Dermis lymphatic vessel endothelial cell (primary cell): ENCODE measurements around the gene CSNK1E. TPM values are rescaled to one million over a fixed set of nuclear protein-coding genes. Genes with fewer than 3 reads are reported as not detected.

ENCODE experiments used
- total RNA-seq: library from RNA; depleted of rRNA; stranded (reverse); fragments of >200 nt; gene quantifications from 2 replicates; pipeline ENCODE4 v1.2.1, GENCODE V29; 2014

CSNK1E gene
- 85.9 and 86.8 TPM in 2 replicates for total RNA-seq

DNA sequence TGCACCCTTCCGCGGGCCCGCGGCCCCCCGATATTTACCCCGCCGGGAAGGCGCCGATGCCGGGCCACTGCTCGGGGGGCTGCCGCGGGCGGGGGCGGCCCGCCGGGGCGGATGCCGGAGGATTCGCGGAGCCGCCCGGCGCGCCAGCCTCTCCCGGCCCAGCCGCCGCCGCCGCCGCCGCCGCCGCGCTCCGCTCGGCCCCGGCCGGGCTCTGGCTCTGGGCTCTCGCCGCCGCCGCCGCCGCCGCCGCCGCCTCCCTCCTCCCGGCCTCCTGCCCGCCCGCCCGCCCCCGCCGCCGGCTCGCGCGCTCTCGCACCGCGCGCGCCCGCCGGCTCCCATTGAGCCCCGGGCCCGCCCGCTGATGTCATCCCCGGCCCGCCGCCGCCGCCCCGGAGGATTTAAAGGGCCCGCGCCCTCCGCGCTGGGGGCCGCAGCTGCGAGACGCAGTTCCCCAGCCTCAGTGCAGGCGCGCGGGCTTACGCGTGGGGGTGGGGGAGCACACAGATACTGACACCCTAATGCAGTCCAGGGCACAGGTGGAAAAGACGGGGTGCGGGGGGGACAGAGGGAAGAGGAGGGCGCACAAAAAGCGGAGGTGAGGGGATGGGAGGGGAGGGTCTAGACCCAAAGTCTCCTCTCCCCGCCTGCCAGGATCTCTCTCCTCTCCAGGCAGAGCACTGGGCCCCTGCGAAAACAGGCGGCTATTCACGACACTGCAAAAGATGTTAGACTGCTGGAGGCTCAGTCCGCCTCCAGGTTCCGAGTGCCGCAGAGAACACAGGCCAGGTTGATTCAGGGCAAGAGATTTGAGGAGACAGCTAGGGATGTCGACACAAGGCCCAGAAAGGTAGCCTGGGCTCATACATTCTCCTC, at the start of gene CSNK1E:
Gene CSNK1E (minus strand): TSS at position 312 of the 873 bp plus-strand sequence. CDS start 3,276 bp downstream, outside the sequence.

GRCh38 chr22:38272373-38273134, 44.7 kb downstream of the CSNK1E start, which contains the start of gene TMEM184B:
Gene TMEM184B, minus strand, starts transcription at chr22:38273010. Its CDS starts 25,049 bp downstream, at chr22:38247961.

Other genes starting within 250 kb of the CSNK1E start
- 0.09 and 0.11 TPM in 2 replicates for gene SLC16A8, start 233.2 kb downstream of the CSNK1E start, total RNA-seq
- 0.09 and 0.33 TPM in 2 replicates for gene BAIAP2L2, start 206.7 kb downstream of the CSNK1E start, total RNA-seq
- 4.0 and 4.5 TPM in 2 replicates for gene PLA2G6, start 135.6 kb downstream of the CSNK1E start, total RNA-seq
- 70.4 and 77.0 TPM in 2 replicates for gene MAFF, start 115.4 kb downstream of the CSNK1E start, total RNA-seq
- gene TMEM184B, start 44.4 kb downstream of the CSNK1E start, total RNA-seq: 18.6 and 23.5 TPM in 2 replicates
- not detected in 2 replicates for gene KCNJ4, start 137.8 kb upstream of the CSNK1E start, total RNA-seq
- gene KDELR3, start 150.7 kb upstream of the CSNK1E start, total RNA-seq: 18.1 and 28.8 TPM in 2 replicates
- gene DDX17, start 188.9 kb upstream of the CSNK1E start, total RNA-seq: 291 and 453 TPM in 2 replicates